ENCODE results near the gene QSOX2.

Gene QSOX2

GRCh38 chr9:136289651-136290507 lies 44.3 kb upstream of the QSOX2 start:
- Histone ChIP-seq H3K36me3 (ENCODE audit: control insufficient read depth, insufficient read depth, low read length) (no peaks in the 10 kb centered on the region), H3K9me3 (ENCODE audit: control insufficient read depth, insufficient read depth, low read length) (no peaks in the 10 kb centered on the region), H3K4me1 (ENCODE audit: control insufficient read depth, insufficient read depth, low read length) (no peaks in the 10 kb centered on the region), H3K4me3 (ENCODE audit: low read length) (no peak overlapping the region), H3K27me3 (ENCODE audit: control insufficient read depth, insufficient read depth, low read length) (no peaks in the 10 kb centered on the region), H3K27ac (ENCODE audit: low read length) (no peak overlapping the region)
- no peak for DNase-seq (ENCODE audit: low read depth, low spot score)
- WGBS (ENCODE audit: insufficient coverage, insufficient read length) = no CpG with 5 or more reads among the region's 30 CpGs

DNA sequence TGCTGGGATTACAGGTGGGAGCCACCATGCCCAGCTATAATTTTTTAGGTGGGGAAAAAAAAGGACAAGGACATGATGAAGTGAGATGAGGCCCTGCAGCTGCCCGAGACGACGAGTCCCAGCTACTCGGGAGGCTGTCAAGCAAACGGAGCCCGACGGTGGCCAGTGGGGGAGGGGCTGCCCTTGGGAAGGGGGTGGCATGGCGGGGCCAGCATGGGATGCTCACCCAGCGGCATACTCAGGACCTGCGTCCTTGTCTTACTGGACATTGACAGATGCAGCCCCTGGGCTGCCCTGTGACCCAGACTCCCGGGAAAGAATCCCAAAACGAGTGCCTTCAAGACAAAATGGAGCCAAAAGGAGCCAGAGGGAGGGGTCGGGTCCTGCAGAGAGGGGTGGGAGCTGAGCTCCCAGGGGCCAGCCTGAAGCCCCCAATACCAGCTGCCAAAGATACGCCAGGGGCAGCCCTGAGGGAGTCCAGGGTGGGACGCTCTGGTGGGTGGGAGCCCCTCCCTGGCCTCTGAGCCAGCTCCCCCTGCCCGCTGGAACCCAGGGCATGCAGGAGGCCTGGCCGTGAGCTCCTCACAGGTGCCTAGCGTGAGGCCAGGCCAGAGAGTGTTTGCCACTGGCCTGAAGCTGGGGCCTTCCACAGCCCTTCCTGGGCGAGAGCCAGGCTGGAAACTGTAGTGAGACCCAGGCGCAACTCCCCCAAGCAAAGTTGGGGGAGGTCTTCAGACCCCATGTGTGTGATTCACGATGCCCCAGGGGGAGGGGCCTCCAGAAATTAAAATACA lies 42.5 kb upstream of the QSOX2 start:
- Histone ChIP-seq H3K36me3 (ENCODE audit: control insufficient read depth, insufficient read depth, low read length) (no peaks in the 10 kb centered on the region), H3K27me3 (ENCODE audit: control insufficient read depth, insufficient read depth, low read length) (no peaks in the 10 kb centered on the region), H3K4me3 (ENCODE audit: low read length) (no peak overlapping the region), H3K4me1 (ENCODE audit: control insufficient read depth, insufficient read depth, low read length) (0 out of 2 replicates have a peak, but pooled peaks cover 2% of the 10 kb centered on the region), H3K27ac (ENCODE audit: low read length) (no peak overlapping the region), H3K9me3 (ENCODE audit: control insufficient read depth, insufficient read depth, low read length) (no peaks in the 10 kb centered on the region)
- no peak for DNase-seq (ENCODE audit: low read depth, low spot score)
- no CpG with 5 or more reads among the region's 21 CpGs for WGBS (ENCODE audit: insufficient coverage, insufficient read length)

GRCh38 chr9:136286987-136287379 lies 41.4 kb upstream of the QSOX2 start:
- WGBS (ENCODE audit: insufficient coverage, insufficient read length) = no CpG with 5 or more reads among the region's 13 CpGs
- Histone ChIP-seq H3K27ac (ENCODE audit: low read length) (no peak overlapping the region), H3K9me3 (ENCODE audit: control insufficient read depth, insufficient read depth, low read length) (no peaks in the 10 kb centered on the region), H3K27me3 (ENCODE audit: control insufficient read depth, insufficient read depth, low read length) (no peaks in the 10 kb centered on the region), H3K4me1 (ENCODE audit: control insufficient read depth, insufficient read depth, low read length) (0 out of 2 replicates have a peak, but pooled peaks cover 2% of the 10 kb centered on the region), H3K36me3 (ENCODE audit: control insufficient read depth, insufficient read depth, low read length) (no peaks in the 10 kb centered on the region), H3K4me3 (ENCODE audit: low read length) (no peak overlapping the region)
- DNase-seq (ENCODE audit: low read depth, low spot score) = no peak

GRCh38 chr9:136286359-136286986 lies 40.9 kb upstream of the QSOX2 start:
- DNase-seq (ENCODE audit: low read depth, low spot score) = no peak
- no CpG with 5 or more reads among the region's 30 CpGs for WGBS (ENCODE audit: insufficient coverage, insufficient read length)
- Histone ChIP-seq H3K4me1 (ENCODE audit: control insufficient read depth, insufficient read depth, low read length) (0 out of 2 replicates have a peak, but pooled peaks cover 2% of the 10 kb centered on the region), H3K36me3 (ENCODE audit: control insufficient read depth, insufficient read depth, low read length) (no peaks in the 10 kb centered on the region), H3K27ac (ENCODE audit: low read length) (no peak overlapping the region), H3K27me3 (ENCODE audit: control insufficient read depth, insufficient read depth, low read length) (no peaks in the 10 kb centered on the region), H3K9me3 (ENCODE audit: control insufficient read depth, insufficient read depth, low read length) (no peaks in the 10 kb centered on the region), H3K4me3 (ENCODE audit: low read length) (no peak overlapping the region)

DNA sequence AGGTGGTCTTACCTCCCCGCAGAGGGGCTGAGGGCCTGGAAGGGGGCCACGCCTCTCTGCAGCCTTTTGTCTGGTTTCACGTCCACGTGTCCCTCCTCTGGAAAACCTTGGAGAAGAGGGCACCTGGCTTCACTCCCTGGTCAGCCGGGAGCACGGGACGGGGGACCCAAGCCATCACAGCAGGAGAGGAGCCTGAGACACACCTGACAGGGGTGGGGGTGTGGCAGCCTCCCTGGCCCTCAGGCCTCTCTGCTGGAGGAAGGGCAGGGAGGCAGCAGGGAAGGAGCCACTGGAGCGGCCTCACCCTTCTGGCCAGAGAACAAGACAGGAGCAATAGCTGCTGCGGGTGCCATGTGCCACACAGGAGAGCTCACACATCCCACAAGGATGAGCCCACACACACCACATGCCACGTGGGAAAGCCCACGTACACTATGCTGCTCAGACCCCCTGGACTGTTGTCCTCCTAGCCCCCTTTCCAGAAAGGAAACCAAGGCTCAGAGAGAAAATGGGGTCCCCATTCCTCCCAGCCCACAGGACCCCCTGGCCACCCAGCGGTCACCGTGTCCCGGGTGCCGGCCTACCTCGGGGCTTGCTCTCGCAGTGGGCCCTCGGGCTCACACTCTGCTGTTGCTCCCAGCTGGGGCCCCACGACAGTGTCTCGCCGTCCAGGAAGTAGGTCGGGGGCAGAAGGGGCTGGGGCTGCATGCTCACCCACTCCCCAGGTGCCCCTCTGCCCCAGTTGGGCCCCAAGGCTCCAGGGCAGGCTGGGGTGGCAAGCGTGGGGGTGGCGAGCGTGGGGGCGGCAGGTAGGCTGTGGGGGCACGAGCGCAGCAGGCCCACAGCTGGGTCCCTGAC lies 40.1 kb upstream of the QSOX2 start:
- Histone ChIP-seq H3K27me3 (ENCODE audit: control insufficient read depth, insufficient read depth, low read length) (no peaks in the 10 kb centered on the region), H3K4me1 (ENCODE audit: control insufficient read depth, insufficient read depth, low read length) (0 out of 2 replicates have a peak, but pooled peaks cover 2% of the 10 kb centered on the region), H3K36me3 (ENCODE audit: control insufficient read depth, insufficient read depth, low read length) (no peaks in the 10 kb centered on the region), H3K9me3 (ENCODE audit: control insufficient read depth, insufficient read depth, low read length) (no peaks in the 10 kb centered on the region), H3K27ac (ENCODE audit: low read length) (no peak overlapping the region), H3K4me3 (ENCODE audit: low read length) (no peak overlapping the region)
- DNase-seq (ENCODE audit: low read depth, low spot score) = no peak
- no CpG with 5 or more reads among the region's 28 CpGs for WGBS (ENCODE audit: insufficient coverage, insufficient read length)

- Histone ChIP-seq H3K27me3 (ENCODE audit: control insufficient read depth, insufficient read depth, low read length) (no peaks in the 10 kb centered on the region), H3K4me1 (ENCODE audit: control insufficient read depth, insufficient read depth, low read length) (0 out of 2 replicates have a peak, but pooled peaks cover 2% of the 10 kb centered on the region), H3K27ac (ENCODE audit: low read length) (no peak overlapping the region), H3K9me3 (ENCODE audit: control insufficient read depth, insufficient read depth, low read length) (no peaks in the 10 kb centered on the region), H3K4me3 (ENCODE audit: low read length) (no peak overlapping the region), H3K36me3 (ENCODE audit: control insufficient read depth, insufficient read depth, low read length) (no peaks in the 10 kb centered on the region)
- DNase-seq (ENCODE audit: low read depth, low spot score) = no peak
- WGBS (ENCODE audit: insufficient coverage, insufficient read length) = no CpG with 5 or more reads among the region's 19 CpGs
Measured at GRCh38 chr9:136284951-136285350, 39.3 kb upstream of the QSOX2 start.

DNA sequence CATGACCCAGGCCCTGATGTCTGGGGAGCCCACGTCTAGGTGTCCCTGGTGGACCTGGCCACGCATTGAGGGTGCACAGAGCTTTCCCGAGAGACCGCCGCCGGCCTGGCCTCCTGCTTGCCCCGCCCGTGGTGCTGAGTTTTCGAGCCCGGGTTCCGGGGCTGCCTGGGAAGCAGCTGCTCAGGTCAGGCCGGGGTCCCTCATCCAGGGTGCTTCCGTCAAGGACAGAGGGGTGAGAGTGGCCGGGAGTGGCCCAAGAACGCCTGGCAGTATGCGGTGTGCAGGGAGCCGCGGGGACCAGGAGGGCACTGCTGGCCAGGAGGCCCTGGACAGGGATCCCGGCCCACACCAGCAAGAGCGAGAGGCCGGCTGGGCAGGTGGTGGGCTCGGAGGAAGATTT lies 38.7 kb upstream of the QSOX2 start:
- Histone ChIP-seq H3K27me3 (ENCODE audit: control insufficient read depth, insufficient read depth, low read length) (no peaks in the 10 kb centered on the region), H3K27ac (ENCODE audit: low read length) (no peak overlapping the region), H3K4me1 (ENCODE audit: control insufficient read depth, insufficient read depth, low read length) (0 out of 2 replicates have a peak, but pooled peaks cover 2% of the 10 kb centered on the region), H3K9me3 (ENCODE audit: control insufficient read depth, insufficient read depth, low read length) (no peaks in the 10 kb centered on the region), H3K4me3 (ENCODE audit: low read length) (no peak overlapping the region), H3K36me3 (ENCODE audit: control insufficient read depth, insufficient read depth, low read length) (no peaks in the 10 kb centered on the region)
- no peak for DNase-seq (ENCODE audit: low read depth, low spot score)
- WGBS (ENCODE audit: insufficient coverage, insufficient read length) = no CpG with 5 or more reads among the region's 22 CpGs

DNA sequence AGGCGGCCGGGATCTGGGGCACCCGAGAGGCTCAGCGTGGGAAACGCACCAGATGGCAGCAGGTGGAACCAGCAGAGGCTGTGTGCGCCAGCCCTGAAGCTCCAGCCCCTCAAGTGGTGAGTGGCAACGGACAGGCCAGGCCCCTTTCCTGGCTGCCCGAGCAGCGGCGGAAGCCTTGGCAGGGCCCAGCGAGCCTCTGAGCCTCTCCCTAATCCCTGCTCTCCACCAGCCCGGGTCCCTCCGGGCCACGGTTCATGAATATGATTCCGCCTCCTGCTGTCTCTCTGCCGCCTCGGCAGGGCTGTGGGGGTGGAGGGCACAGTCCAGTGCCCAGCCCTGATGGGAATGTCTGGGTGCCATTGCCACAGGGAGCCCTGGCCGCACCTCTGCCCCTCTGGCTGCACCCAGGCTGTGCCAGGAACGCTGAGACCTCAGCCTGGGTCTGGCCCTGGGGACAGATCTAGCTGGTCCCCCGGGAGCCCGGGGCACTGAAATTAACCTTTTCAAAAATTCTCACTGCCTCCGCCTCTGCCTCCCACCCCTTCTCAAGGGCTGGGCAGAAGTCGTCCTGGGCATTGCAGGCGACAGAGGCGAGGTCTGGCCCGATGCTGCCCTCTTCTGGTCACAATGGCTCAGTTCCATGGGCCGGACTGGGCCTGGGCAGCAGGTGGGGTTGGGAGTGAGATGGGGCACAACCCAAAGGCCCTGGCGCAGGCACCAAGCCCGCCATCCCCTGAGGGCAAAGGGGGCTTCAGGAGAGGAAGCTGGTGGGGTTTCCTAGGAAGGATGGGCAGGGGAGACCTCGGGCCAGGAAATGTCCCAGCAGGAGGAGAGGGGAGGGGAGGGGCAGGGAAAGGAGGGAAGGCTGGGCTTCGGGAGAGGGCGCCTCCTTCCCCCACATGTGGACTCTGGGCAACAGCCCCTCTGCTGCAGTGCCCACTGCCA lies 38.0 kb upstream of the QSOX2 start:
- no peak overlapping the region for H3K27ac ChIP-seq (ENCODE audit: low read length)
- WGBS (ENCODE audit: insufficient coverage, insufficient read length) = no CpG with 5 or more reads among the region's 32 CpGs
- 0 out of 2 replicates have a peak, but pooled peaks cover 2% of the 10 kb centered on the region for H3K4me1 ChIP-seq (ENCODE audit: control insufficient read depth, insufficient read depth, low read length)
- H3K4me3 ChIP-seq (ENCODE audit: low read length) = no peak overlapping the region
- no peaks in the 10 kb centered on the region for H3K9me3 ChIP-seq (ENCODE audit: control insufficient read depth, insufficient read depth, low read length)
- no peaks in the 10 kb centered on the region for H3K27me3 ChIP-seq (ENCODE audit: control insufficient read depth, insufficient read depth, low read length)
- DNase-seq (ENCODE audit: low read depth, low spot score) = peak; percentile 77
- H3K36me3 ChIP-seq (ENCODE audit: control insufficient read depth, insufficient read depth, low read length) = no peaks in the 10 kb centered on the region

DNA sequence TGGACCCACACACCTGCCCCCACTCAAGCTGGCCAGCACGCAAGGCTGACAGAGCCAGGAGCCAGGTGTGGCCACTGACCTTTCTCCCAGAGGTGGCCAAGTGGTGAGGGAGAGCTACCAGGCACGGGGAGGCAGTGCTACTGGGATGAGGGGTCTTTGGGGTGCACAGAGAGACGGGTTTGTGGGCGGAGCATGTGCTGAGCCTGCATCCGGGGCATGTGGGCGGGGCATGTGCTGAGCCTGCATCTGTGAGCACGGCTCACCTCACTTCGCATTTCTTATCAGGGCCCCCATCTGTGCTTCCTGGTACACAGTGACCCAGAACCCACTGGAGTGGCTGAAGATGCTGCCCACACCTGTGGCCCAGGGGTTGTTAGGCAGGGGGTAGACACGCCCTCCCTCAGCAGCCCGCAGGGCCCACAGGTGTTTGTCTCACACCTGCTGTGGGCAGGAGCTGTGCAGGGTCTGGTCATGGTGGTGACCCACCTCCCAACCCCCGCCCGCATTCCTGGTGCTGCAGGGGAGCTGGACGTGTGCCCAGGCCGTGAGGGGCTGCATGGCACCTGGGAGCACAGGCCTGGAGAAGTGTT lies 36.8 kb upstream of the QSOX2 start:
- Histone ChIP-seq H3K4me3 (ENCODE audit: low read length) (no peak overlapping the region), H3K9me3 (ENCODE audit: control insufficient read depth, insufficient read depth, low read length) (no peaks in the 10 kb centered on the region)
- WGBS (ENCODE audit: insufficient coverage, insufficient read length) = no CpG with 5 or more reads among the region's 14 CpGs

More for the DNA sequence above, 36.8 kb upstream of the QSOX2 start:
- Histone ChIP-seq H3K36me3 (ENCODE audit: control insufficient read depth, insufficient read depth, low read length) (no peaks in the 10 kb centered on the region), H3K27ac (ENCODE audit: low read length) (no peak overlapping the region), H3K27me3 (ENCODE audit: control insufficient read depth, insufficient read depth, low read length) (no peaks in the 10 kb centered on the region), H3K4me1 (ENCODE audit: control insufficient read depth, insufficient read depth, low read length) (0 out of 2 replicates have a peak, but pooled peaks cover 2% of the 10 kb centered on the region)
- no peak for DNase-seq (ENCODE audit: low read depth, low spot score)
